NOMO-1 (cell line): ENCODE measurements around the gene DOCK9.

Source experiments
- DNase-seq, 2 experiments: peaks; one replicate each; lab custom pipeline; 2025; ENCODE audit not compliant: unreplicated experiment in 2 of 2; lab: John Stamatoyannopoulos, UW

DOCK9 gene, protein sequence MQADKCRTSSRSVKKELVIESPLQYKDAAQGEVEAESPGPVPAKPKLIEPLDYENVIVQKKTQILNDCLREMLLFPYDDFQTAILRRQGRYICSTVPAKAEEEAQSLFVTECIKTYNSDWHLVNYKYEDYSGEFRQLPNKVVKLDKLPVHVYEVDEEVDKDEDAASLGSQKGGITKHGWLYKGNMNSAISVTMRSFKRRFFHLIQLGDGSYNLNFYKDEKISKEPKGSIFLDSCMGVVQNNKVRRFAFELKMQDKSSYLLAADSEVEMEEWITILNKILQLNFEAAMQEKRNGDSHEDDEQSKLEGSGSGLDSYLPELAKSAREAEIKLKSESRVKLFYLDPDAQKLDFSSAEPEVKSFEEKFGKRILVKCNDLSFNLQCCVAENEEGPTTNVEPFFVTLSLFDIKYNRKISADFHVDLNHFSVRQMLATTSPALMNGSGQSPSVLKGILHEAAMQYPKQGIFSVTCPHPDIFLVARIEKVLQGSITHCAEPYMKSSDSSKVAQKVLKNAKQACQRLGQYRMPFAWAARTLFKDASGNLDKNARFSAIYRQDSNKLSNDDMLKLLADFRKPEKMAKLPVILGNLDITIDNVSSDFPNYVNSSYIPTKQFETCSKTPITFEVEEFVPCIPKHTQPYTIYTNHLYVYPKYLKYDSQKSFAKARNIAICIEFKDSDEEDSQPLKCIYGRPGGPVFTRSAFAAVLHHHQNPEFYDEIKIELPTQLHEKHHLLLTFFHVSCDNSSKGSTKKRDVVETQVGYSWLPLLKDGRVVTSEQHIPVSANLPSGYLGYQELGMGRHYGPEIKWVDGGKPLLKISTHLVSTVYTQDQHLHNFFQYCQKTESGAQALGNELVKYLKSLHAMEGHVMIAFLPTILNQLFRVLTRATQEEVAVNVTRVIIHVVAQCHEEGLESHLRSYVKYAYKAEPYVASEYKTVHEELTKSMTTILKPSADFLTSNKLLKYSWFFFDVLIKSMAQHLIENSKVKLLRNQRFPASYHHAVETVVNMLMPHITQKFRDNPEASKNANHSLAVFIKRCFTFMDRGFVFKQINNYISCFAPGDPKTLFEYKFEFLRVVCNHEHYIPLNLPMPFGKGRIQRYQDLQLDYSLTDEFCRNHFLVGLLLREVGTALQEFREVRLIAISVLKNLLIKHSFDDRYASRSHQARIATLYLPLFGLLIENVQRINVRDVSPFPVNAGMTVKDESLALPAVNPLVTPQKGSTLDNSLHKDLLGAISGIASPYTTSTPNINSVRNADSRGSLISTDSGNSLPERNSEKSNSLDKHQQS (N-terminal part only)

DNA sequence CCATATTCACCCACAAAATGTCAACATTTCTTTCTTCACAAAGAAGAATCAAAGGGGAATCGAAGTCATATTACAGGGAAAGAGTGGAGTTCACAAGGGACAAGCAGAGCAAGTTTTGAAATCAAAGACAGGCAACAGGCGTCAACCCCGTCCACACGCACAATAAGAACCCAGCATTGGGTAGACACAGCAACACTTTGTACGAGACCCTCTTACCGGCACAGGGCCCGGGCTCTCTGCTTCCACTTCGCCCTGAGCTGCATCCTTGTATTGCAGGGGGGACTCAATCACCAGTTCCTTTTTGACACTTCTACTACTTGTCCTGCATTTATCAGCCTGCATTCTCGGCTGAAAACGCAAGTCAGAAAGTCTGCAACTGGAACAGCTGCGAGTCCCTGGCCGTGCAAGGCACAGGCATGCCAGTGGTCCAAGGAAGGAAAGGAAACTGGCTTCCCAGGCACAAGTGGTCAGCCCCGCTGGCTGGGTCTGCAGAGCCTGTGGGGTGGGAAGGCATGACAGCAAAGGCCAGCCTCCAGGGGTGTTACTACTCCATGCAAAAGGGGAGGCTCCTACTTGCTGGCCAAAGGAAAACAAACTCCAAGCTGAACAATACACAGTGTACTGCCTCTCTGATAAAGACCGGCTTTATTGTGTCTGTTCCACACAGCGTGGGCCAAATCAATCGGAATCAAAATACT lies at the start of gene DOCK9:
Gene DOCK9 (minus strand): TSS at position 497 of the 698 bp plus-strand sequence. CDS start 155 bp downstream, at position 342.
- DNase-seq, result no peak

DNA sequence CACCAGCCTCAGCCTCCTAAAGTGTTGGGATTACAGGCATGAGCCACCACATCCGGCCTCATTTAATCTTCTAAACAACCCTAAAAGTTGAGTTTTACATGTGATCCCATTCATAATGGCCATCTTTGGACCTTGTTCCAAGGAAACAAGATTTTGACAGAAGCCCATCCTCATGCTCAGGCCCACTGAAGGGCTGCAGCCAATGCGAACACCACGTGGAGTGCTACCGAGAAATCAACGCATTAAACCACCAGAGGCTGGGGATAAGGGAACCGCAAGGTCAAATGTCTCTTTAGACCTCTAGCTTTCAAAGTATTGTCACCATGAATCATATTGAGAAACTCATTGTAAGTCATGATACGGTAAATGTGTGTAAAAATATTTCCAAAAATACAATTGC lies 49.4 kb upstream of the DOCK9 start:
- no peak for DNase-seq

DNA sequence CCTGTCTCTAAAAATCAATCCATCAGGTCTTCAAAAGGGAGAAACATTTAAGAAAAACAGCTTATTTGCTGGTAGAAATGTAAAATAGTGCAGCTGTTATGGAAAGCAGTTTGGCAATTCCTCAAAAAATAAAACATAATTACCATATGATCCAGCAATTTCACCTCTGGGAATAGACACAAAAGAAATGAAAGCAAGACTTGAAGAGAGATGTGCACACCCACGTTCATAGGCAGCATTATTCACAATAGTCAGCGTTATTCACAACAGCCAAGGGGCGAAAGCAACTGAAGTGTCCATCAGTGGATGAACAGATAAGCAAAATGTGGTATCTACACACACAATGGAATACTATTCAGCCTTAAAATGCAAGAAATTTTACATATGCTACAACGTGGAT lies 45.1 kb upstream of the DOCK9 start:
- no peak for DNase-seq

DNA sequence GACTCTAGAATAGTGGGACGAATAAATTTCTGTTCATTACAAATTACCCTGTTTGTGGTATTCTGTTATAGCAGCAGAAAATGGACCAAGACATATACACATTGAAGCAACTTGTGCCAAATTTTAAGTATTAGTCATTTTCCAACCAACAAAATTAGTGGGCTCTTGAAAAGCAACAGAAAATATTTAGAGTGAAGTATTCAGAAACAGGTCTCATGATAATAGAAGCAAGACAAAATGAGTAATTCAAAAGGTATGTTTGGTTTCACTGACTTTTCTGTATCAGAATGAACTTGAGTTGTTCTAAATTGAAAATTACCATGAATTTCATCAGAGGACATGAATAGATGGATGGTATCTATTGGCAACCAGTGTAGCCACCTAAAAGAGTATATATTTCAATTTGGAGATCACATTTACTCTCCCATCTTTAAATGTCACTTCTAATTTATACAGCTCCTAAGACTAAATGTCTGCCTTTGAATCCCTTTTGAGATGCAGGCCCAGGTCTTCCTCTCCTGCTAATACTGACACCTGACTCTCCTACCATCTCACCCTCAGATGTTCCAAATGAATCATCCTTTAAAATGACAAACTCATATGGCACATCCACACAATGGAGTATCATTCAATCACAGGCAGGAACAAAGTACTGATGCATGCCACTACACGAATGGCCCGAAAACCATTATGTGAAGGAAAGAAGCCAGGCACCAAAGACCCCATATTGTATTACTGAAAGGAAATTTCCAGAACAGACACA lies 40.7 kb upstream of the DOCK9 start:
- DNase-seq, result no peak

DNA sequence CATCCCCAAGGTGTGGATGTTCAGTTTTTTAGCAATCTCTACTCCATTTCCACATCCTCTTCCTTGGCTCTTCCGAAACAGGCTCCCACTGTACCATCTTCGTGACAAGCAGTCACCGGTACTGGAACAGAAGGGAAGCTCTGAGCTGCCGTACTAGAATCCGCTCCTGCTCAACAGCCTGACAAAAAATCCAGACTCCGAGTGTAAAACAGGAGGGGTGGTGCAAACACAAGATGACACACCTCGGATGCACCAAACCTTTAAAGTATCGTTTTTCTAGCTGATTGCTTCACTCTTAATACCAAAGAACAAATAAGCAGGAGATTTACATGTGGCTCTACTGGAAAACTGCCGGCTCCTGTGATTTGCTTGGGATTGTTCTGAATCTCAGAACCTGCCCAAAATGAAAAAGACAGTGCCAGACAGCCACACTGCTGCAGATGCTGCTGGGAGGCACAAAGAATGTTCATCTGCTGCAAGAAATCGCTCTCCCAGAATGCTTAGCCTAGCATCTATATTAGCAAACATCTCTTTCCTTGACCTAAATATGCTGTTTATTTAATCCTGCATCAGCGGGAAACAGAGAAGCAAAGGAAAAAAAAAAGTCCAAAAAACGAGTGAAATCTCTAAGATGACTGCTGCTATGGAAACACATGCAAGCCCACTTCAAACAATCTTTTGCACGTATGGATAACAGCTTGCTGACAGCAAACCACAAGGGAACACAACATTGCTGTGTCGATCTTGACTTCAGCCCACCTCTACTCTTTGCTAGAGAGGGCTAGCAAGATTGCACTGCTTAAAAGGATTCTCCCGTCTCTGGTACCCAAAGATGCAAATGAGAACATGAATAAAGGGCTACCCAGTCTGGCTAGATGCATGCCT lies 38.0 kb upstream of the DOCK9 start:
- DNase-seq, result no peak

DNA sequence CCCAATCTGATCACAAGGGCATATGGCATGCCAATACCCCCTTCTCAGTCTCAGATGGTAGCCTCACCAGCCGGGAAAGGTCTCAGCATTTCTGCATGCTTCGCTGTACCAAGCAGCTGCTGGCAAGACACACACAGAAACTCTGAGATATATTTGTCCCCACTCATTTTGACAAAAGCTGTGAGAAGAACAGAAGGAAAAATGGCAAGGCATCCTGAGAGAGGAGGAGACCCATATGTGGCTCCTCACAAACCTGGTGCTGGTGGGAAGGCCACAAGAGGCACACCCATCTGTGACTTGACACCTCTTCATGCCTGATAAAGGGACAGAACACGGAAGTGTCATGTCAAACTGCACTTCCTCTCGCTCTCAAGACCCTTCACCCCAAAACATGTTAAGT lies 36.7 kb upstream of the DOCK9 start:
- no peak for DNase-seq

DNA sequence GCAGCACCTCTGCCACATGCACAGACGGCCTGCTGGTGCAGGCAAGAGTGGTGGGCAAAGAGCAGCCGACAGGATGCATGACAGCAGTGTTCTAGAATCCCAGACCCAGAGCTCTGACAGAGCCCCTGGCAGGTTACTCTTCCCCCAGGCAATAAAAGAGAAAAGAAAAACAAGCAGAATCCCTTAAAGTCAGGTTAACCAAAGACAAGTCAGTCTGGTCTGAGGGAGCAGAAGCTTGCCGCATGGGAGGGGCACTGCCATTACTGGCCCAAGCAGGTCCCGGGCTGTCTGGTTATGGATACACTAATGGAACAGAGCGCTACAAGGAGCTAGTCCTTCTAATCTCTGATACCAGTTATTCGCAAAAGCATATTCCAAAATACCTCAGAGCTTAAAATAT lies 36.1 kb upstream of the DOCK9 start:
- no peak for DNase-seq

DNA sequence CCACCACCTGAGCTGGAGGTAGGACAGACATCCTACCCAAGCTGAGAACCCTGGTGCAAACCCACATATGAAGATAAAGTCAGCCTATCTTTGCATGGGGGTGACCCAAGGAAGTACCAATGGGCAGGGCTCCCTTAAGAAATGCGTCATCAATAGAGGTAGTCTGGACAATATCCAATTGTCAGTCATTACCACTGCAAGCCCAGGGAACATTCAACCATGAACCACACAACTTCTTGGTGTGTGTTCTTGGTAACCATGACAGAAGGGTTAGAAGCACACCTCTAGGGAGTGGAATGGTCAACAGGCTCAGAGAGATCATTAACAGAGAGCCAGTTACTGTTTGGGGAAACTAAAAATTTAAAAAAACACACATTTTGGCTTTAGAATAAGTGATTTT lies 34.7 kb upstream of the DOCK9 start:
- DNase-seq, result no peak

DNA sequence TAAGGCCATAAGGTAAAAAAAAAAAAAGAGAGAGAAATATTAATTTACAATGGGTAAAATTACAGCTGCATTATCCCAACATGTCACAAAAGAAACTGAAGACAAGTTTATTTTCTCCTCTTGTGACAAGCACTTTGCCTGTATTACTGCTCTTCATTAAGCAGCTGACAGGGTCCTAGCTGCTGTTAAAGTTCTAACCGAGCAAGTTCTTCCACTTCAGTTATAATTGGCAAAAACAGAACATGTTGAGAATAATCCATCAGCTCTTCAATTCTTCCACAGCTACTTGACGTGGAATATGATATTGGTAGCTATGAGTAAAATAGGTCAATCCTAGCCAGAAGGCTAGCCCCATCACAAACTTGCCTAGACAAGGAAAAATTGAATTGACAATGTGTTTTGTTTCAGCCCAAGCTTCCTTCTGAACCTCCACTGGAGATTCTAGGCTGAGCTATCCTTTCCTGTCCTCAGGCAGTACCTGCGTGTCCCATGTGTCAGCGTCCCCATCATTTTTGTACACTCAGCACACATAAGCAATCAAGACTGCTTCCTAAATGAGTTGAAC lies 32.2 kb upstream of the DOCK9 start:
- DNase-seq, result no peak

DNA sequence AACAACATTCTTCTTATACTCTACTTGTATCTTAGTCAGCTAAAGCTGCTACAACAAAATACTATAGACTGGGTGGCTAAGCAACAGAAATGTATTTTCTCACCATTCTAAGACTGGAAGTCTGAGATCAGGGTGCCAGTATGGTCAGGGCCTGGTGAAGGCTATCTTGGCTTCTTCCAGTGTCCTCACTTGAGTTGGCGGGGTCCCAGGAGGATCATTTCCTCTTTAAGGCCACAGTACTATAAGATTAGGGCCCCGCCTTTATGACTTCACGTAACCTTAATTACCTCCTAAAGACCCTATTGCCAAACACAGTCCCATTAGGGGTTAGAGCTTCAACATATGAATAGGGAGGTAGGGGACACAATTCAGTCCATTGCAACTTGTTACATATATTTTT lies 30.7 kb upstream of the DOCK9 start:
- peak; percentile 50 to 83 for DNase-seq

DNA sequence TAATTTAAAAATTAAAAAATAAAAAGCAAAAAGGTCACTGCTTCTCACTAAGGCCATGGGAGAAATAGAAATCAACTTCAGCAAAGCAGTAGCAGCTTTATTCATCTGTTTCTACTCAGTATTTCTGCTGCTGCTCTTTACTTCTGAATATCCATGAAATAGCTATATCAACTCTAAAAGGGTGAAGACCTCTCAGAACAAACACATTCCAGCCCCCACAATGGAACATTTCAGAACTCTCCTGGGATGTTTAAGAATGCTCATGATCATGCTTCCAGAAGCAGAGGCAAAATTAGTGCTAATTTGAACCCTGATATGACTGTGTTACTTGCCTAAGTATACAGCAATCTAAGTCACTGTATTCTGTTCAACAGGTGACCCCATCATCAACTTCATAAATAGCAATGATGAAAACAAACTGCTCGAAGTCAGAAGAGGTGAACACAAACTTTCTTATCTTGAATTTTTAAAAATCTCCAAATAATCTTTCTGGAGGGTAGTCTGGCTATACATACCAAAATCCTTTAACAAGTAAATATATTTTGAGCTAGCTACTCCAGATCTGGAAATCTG lies 29.6 kb upstream of the DOCK9 start:
- no peak for DNase-seq

DNA sequence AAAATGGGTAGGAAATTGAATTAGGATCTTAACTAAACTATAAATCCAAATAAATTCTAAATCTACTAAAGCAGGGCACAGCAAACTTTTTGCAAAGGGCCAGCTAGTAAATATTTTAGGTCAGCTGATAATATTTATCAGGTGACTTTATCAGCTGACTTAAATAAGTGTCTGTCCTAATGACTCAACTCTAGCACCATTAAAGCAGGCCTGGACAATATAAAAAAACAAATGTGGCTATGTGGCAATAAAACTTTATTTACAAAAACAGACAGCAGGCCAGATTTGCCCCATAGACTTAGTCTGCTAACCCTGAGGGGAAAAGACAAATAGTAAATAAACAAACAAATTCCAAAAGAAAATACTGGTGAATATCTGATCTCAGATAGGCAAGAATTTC lies 27.7 kb upstream of the DOCK9 start:
- no peak for DNase-seq

DNA sequence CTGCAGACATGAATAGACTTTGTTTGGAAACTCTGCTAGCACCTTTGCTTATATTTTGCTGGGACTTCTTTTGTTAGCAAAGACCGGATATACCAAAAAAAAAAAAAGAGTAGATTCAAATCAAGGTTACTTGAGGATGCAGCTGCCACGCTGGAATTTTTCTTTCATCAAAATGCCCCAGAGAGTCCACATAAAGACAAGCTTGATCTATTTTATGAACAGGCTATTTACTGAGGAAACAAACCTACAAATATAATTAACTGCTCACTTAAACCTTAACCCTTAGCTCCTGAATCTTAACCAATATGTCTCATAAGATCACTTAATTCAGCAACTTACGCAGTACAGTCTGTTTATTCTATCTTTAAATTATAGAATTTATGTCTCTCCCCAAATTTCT lies 27.1 kb upstream of the DOCK9 start:
- no peak for DNase-seq

DNA sequence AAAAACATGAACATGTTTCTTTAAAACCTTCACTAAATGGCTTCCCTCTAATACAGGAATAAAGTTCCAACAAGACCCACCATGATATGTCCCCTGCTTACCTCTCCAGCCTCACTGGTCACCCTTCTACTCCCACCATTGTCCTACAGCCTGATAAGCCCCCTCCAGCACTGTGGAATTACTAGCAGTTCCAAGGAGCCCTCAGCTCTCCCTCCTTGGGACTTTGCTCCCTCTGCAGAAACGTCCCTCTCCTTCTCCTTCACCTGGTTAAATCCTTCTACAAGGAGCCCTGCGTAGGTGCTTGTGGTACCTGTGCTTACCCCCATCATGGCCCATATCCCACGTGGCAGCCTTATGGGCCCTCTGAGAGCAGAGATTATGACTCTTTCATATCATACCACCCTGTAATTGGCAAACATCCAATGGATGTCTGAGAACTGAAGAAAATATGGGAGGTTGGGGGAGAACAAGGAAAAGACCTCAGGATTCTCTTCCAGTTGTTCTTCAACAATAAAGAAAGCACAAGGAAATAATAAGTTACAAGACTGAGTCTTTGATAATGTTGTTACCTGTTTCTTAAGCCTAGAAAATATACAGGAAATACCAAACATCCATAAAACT lies 26.1 kb upstream of the DOCK9 start:
- DNase-seq, result no peak

DNA sequence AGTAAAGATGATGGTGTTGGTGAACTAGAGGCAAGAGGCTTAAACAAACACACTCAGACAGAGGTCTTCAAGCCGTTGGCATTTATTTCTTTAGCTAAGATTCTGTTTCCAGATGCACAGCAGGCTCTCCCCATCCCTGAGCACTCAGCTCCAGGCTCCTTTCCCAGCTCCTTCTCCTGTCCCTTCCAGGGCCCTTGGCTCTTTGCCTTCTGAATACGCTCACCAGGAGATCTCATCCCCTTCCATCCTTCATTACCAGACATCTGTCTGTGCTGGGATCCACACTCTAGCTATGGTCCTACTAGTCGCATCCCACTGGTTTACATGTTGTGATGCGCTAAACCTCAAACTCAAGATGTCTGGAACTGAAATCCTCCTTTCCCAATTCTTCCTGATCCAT lies 25.3 kb upstream of the DOCK9 start:
- no peak for DNase-seq

DNA sequence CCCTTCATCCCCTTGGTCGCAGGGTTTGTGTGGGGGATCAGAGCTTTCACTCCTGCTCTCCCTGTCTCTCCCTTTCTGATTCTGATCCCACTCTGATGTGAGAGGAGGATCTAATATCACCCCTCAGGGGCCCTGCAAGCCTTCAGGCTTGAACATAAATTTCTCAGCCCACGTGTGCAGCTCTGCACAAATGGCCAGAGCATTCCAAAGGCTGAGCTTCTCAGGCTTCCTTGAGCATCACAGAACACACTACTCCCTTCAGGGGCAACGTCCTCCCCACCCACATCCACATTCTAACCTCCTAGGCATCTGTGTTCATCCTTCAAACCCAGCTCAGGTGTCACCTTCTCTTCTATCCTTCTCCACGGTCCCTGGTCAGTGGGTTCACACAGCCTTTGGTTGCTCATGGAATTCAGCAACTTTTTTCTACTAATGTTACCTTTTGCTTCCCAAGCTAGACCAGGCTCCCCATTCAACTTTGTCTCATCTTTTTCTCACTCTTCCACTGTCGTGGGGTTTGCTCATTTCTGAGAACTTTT lies 24.4 kb upstream of the DOCK9 start:
- no peak for DNase-seq

DNA sequence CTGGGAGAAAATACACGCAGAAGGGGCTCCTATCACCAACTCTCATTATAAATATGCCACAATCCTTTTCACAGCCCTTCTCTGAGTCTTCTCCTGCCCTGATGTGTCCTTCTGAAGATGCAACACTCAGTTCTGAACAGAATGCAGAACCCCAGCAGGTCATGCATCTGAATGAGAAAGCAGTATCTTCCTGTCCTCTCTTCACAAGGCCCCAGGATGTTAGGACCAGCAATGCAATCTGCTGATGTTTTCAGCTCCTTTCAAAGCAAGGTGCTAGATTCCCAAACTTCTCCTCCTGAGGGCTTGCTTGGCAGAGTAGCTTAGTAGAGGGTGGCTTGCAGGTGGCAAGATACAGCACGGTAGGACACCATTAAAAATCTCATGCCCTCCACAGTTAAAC lies 22.3 kb upstream of the DOCK9 start:
- no peak for DNase-seq

DNA sequence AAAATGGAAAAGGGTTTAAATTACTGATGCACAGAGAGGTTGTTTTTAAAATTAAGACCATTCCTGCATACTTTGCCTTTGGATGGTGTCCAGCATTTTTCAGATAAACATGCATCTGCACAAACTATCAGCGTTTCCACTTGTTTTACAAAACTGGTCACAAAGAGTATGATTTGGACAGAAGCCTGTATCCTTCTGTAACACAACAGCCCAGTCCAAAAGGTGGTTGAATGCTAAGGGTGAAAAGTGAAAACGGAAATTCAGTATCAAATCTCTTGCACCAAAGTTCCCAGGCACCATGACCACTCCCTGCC lies 21.7 kb upstream of the DOCK9 start:
- no peak for DNase-seq
